Common myeloid progenitor, CD34-positive (primary cell): ENCODE measurements around the gene ASAP3.

ENCODE experiments used
- CTCF ChIA-PET: fragments of 350-600 bp; sonication (Branson Sonifier 250); formaldehyde crosslinking; loops from one replicate; lab custom pipeline; 2021; ENCODE audit warnings: antibody characterized with exemption; lab: Charles Lee
- POLR2A ChIA-PET: fragments of 350-600 bp; sonication (Branson Sonifier 250); formaldehyde crosslinking; loops from one replicate; lab custom pipeline; 2021; ENCODE audit warnings: antibody characterized with exemption; lab: Charles Lee
- DNase-seq, 3 donors: peaks; one replicate each; pipeline versions ENCODE4 v3.0.0 to v3.0.0-alpha.2; 2013
- H3K27ac ChIP-seq, 2 experiments: 1 replicate in 1 of 2; 2 replicates in 1 of 2; pipeline ENCODE4 v1.7.0; 2013; ENCODE audit warnings: inconsistent platforms in 2 of 2, low read length in 2 of 2, mild to moderate bottlenecking in 2 of 2, low read depth in 1 of 2, moderate library complexity in 1 of 2; ENCODE audit not compliant: severe bottlenecking in 2 of 2, insufficient read depth in 1 of 2, poor library complexity in 1 of 2
- H3K27me3 ChIP-seq, 5 experiments: replicated peaks in 2 of 5; 1 replicate in 3 of 5; 2 replicates in 2 of 5; pipeline versions ENCODE4 v1.6.1 to v1.7.0; 2013; ENCODE audit warnings: low read length in 4 of 5, mild to moderate bottlenecking in 2 of 5, moderate library complexity in 2 of 5, inconsistent platforms in 1 of 5; ENCODE audit not compliant: insufficient read depth in 5 of 5, control insufficient read depth in 4 of 5
- H3K36me3 ChIP-seq, 4 experiments: 1 replicate in 2 of 4; 2 replicates in 2 of 4; pipeline versions ENCODE4 v1.6.1 to v1.7.0; 2013; ENCODE audit warnings: low read length in 3 of 4, control low read depth in 1 of 4, mild to moderate bottlenecking in 1 of 4; ENCODE audit not compliant: control insufficient read depth in 4 of 4, insufficient read depth in 4 of 4
- H3K4me1 ChIP-seq, 4 experiments: 1 replicate in 3 of 4; 2 replicates in 1 of 4; pipeline versions ENCODE4 v1.6.1 to v1.7.1; 2013; ENCODE audit warnings: low read length in 3 of 4, mild to moderate bottlenecking in 3 of 4, control low read depth in 1 of 4, inconsistent platforms in 1 of 4, moderate library complexity in 1 of 4; ENCODE audit not compliant: control insufficient read depth in 4 of 4, insufficient read depth in 4 of 4; ENCODE audit errors: control extremely low read depth in 1 of 4
- H3K4me3 ChIP-seq, 7 experiments: 1 replicate in 4 of 7; 2 replicates in 3 of 7; pipeline versions ENCODE4 v1.5.1 to v1.7.0; 2013; ENCODE audit warnings: mild to moderate bottlenecking in 7 of 7, low read length in 6 of 7, moderate library complexity in 6 of 7, inconsistent platforms in 2 of 7, low read depth in 2 of 7, control low read depth in 1 of 7; ENCODE audit not compliant: insufficient read depth in 4 of 7, control insufficient read depth in 1 of 7; ENCODE audit errors: extremely low read depth in 1 of 7
- H3K9me3 ChIP-seq, 5 experiments: 1 replicate in 4 of 5; 2 replicates in 1 of 5; pipeline versions ENCODE4 v1.6.1 to v1.7.1; 2013; ENCODE audit warnings: low read length in 4 of 5, mild to moderate bottlenecking in 2 of 5, inconsistent platforms in 1 of 5, low read depth in 1 of 5, moderate library complexity in 1 of 5; ENCODE audit not compliant: control insufficient read depth in 4 of 5, insufficient read depth in 2 of 5; ENCODE audit errors: control extremely low read depth in 1 of 5
- WGBS: methylation state at CpG from one replicate; pipeline ENCODE4 v1.1.5; 2013; ENCODE audit not compliant: insufficient coverage; 5-methylcytosine and 5-hydroxymethylcytosine counted together

ASAP3 gene

DNA sequence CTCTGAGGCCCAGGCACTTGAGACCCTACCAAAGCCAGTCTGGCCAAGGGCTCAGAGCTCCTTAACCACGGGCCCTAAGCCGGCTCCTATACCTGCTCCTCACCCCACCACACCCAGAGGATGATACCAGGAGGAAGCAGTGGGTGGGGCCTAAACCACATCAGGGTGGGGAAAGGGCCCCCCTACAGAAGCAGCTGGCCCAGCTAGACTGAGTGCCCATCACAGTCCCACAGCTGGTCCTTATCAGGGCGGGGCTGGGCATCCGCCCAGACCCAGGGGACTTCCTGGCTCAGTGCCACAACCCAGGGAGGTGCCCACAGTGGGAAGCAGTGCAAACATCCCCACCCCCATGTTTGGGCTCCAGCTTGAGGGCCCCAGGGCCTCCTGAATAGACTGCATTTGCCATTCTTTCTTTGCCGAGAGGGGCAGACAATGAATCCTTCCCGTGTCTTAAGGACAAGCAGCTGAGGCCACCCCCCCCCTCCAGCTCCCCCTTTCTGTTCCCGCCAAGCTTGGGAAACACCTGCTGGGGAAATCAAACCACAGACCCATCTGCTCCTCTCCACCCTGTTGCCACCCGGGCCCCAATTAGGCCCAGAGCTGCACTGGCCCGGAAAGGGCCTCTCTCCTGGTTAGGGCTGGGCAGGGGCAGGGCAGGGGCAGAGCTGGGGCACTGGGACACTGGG lies 40.9 kb upstream of the ASAP3 start:
- no peaks in the 10 kb centered on the region for H3K27me3 ChIP-seq
- POLR2A ChIA-PET: interaction anchor here (0.8 to 1.4 kb wide), 3 partner anchors 26 to 40 kb away, joined by 3 to 8 read pairs (median 4); no protein-coding TSS in a partner anchor
- CTCF ChIA-PET: interaction anchor here (0.9 to 7.7 kb wide), 13 partner anchors 9 to 114 kb away, joined by 3 to 98 read pairs (median 4); no protein-coding TSS in a partner anchor
- H3K27ac ChIP-seq: peak overlapping the region in 1 of 2 experiments; percentile 60
- peaks cover 29 to 66% (median 61%) of the 10 kb centered on the region in 4 experiments for H3K4me1 ChIP-seq
- WGBS: 2% methylated on average over 6 of the region's 9 CpGs
- peak overlapping the region in 4 of 7 experiments; percentile 28 to 50 (median 40) for H3K4me3 ChIP-seq
- H3K36me3 ChIP-seq: peaks cover 0 to 23% (median 8%) of the 10 kb centered on the region in 4 experiments
- no peaks in the 10 kb centered on the region for H3K9me3 ChIP-seq
- DNase-seq: peak; percentile 73 to 94 (median 93)

DNA sequence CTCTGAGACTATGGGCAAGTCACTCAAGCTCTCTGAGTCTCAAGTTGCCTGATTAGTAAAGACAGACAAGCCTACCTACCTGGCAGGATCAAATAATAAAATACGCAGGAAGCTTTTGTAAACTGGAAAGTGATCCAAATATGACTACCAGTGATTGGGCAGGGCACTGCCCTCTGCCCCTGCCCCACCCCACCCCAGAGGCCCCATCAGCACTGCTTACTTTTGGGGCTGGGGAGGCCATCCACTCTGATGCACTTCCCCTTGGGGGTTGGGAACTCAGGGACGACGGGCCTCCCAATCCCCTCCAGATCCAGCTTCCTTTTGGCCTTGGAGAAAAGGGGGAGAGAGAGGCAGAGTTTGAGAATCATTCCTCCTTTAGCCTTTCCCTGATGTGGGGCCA lies 40.2 kb upstream of the ASAP3 start:
- Histone ChIP-seq H3K4me3 (no peak overlapping the region), H3K27ac (no peak overlapping the region), H3K9me3 (no peaks in the 10 kb centered on the region), H3K36me3 (peaks cover 0 to 23% (median 10%) of the 10 kb centered on the region in 4 experiments), H3K4me1 (peaks cover 26 to 59% (median 54%) of the 10 kb centered on the region in 4 experiments), H3K27me3 (no peaks in the 10 kb centered on the region)
- 100% methylated on average over 1 of the region's 3 CpGs for WGBS
- POLR2A ChIA-PET: interaction anchor here (0.8 to 1.4 kb wide), 2 partner anchors 26 to 34 kb away, joined by 4 to 8 read pairs; no protein-coding TSS in a partner anchor
- CTCF ChIA-PET: interaction anchor here (0.9 to 7.7 kb wide), 12 partner anchors 9 to 115 kb away, joined by 3 to 98 read pairs (median 4); no protein-coding TSS in a partner anchor
- no peak for DNase-seq

DNA sequence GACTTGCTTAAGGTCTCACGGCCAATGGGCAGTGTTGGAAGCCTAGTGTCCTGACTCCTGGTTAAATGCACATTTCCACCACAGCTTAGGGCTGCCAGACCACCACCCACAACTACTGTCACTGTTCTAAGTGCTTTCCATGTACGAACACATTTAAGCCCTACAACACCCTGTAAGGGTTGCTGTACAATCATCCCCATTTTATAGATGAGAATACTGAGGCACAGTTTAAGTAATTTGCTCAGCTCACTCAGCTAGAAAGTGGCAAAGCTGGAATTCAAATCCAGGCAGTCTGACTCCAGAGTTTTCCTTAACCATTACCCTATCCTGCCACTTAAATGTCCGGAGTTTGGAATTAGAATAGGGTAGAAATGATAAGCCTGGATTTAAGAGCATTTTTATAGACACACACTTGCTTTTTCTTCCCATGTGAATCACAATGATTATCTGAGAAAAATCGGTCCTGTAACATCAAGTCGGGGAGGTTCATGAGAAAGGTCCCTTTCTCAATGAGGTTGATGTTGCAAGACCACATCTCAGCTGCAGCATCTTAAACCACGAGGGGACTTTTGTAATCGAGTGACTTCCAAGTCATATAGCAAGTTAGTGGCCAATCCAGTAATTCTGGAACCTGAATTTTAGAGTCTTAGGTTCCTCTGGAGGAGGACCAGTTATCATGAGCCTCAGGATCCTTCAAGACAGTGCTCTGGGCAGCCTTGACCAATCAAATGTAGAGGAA lies 38.4 kb upstream of the ASAP3 start:
- ChIA-PET CTCF (interaction anchor here (0.8 to 2.0 kb wide), 6 partner anchors 9 to 342 kb away, joined by 3 to 9 read pairs (median 4); partner anchors contain the start of gene E2F2), POLR2A (no interaction called here)
- peaks cover 13 to 42% (median 36%) of the 10 kb centered on the region in 4 experiments for H3K4me1 ChIP-seq
- H3K4me3 ChIP-seq: no peak overlapping the region
- H3K27ac ChIP-seq: no peak overlapping the region
- no peaks in the 10 kb centered on the region for H3K27me3 ChIP-seq
- peak in 2 of 3 donors; percentile 69 to 80 for DNase-seq
- WGBS: 68% methylated on average over 5 of the region's 7 CpGs
- peaks cover 0 to 34% (median 18%) of the 10 kb centered on the region in 4 experiments for H3K36me3 ChIP-seq
- no peaks in the 10 kb centered on the region for H3K9me3 ChIP-seq

DNA sequence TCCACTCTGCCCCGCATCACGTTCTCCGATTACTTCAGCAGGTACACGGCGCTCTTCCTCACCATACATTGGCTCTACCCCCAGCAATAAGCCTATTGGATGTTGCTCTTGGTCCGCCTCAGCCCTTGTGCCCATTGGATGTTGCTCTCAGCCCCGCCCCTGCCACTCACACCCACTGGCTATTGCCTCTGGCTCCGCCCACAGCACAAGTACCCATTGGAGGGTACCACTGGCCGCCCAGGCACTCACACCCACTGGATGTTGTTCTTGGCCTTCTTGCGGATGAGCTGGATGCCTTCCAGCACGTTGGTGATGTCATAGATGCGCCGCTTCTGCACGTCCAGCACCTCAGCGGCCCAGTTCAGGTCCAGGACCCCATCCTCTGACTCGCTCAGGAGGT lies 37.6 kb upstream of the ASAP3 start:
- peaks cover 13 to 33% (median 28%) of the 10 kb centered on the region in 4 experiments for H3K4me1 ChIP-seq
- H3K27ac ChIP-seq: no peak overlapping the region
- over 99% methylated on average over 14 of the region's 16 CpGs for WGBS
- CTCF ChIA-PET: interaction anchor here (1.0 to 2.0 kb wide), 6 partner anchors 18 to 343 kb away, joined by 3 to 9 read pairs (median 4); no protein-coding TSS in a partner anchor
- POLR2A ChIA-PET: no interaction called here
- H3K9me3 ChIP-seq: no peaks in the 10 kb centered on the region
- peaks cover 0 to 38% (median 21%) of the 10 kb centered on the region in 4 experiments for H3K36me3 ChIP-seq
- H3K27me3 ChIP-seq: no peaks in the 10 kb centered on the region
- H3K4me3 ChIP-seq: no peak overlapping the region
- no peak for DNase-seq

DNA sequence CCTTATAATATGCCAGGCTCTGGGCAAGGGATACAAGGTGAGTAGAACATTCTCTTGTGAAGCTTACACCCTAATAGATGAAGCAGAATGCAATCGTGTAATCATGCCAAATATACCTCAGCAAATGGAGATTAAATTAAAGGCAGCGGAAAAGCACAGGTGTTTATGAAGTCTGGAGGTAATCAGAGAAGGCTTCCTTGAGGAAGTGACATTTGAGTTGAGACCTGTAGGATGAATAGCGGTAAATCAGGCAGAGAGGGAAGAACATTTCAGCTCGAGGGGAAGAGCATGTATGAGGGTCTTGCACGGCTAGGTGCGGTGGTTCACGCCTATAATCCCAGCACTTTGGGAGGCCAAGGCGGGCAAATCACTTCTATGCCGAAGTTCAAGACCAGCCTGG lies 33.6 kb upstream of the ASAP3 start:
- 98% methylated on average over 7 of the region's 9 CpGs for WGBS
- no peak overlapping the region for H3K4me3 ChIP-seq
- no peak for DNase-seq
- no peaks in the 10 kb centered on the region for H3K27me3 ChIP-seq
- ChIA-PET CTCF (interaction anchor here (0.9 to 4.7 kb wide), 4 partner anchors 9 to 22 kb away, joined by 3 to 41 read pairs (median 10); no protein-coding TSS in a partner anchor), POLR2A (no interaction called here)
- H3K9me3 ChIP-seq: no peaks in the 10 kb centered on the region
- peaks cover 4 to 61% (median 35%) of the 10 kb centered on the region in 4 experiments for H3K36me3 ChIP-seq
- no peak overlapping the region for H3K27ac ChIP-seq
- H3K4me1 ChIP-seq: peaks cover 0 to under 1% (median 0%) of the 10 kb centered on the region in 4 experiments

DNA sequence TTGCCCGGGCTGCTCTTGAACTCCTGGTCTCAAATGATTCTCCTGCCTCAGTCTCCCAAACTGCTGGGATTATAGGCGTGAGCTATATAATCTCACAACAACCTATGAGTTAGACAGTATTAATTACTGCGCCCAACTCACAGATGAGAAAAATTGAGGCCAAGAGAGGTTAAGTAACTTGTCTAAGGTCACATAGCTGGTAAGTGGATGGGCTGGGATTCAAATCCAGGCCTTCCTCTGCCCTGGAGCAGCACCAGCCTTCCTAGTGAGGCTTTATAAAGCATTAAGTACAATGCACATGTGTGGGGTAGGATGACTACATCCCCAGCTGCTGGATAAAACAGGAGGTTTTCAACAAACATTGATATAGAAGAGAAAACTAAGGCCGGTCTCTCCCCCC lies 31.9 kb upstream of the ASAP3 start:
- 100% methylated on average over 1 of the region's 4 CpGs for WGBS
- Histone ChIP-seq H3K36me3 (peaks cover 5 to 53% (median 30%) of the 10 kb centered on the region in 4 experiments), H3K4me3 (no peak overlapping the region), H3K27me3 (no peaks in the 10 kb centered on the region), H3K9me3 (no peaks in the 10 kb centered on the region), H3K27ac (no peak overlapping the region), H3K4me1 (no peaks in the 10 kb centered on the region)
- ChIA-PET POLR2A (no interaction called here), CTCF (interaction anchor here (1.2 to 4.5 kb wide), 6 partner anchors 9 to 24 kb away, joined by 3 to 41 read pairs (median 7); no protein-coding TSS in a partner anchor)
- no peak for DNase-seq
